ENCODE measurements around the gene FADS3.
A peak's percentile ranks its signal among the peaks of the same experiment; 100 is the strongest.

The FADS3 gene

DNA sequence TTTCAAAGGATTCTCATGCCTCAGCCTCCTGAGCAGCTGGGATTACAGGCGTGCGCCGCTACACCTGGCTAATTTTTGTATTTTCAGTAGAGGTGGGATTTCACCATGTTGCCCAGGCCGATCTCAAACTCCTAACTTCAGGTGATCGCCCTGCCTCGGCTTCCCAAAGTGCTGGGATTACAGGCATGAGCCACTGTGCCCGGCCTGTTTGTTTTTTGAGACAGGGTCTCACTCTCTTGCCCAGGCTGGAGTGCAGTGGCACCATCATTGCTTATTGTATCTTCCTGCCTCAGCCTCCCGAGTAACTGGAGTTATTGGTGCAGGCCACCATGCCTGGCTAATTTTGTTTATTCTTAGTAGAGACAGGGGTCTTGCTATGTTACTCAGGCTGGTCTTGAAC is 55.2 kb downstream of the FADS3 start:
- no peak overlapping the region for H3K27ac ChIP-seq
- TF ChIP-seq, protein P1, sequence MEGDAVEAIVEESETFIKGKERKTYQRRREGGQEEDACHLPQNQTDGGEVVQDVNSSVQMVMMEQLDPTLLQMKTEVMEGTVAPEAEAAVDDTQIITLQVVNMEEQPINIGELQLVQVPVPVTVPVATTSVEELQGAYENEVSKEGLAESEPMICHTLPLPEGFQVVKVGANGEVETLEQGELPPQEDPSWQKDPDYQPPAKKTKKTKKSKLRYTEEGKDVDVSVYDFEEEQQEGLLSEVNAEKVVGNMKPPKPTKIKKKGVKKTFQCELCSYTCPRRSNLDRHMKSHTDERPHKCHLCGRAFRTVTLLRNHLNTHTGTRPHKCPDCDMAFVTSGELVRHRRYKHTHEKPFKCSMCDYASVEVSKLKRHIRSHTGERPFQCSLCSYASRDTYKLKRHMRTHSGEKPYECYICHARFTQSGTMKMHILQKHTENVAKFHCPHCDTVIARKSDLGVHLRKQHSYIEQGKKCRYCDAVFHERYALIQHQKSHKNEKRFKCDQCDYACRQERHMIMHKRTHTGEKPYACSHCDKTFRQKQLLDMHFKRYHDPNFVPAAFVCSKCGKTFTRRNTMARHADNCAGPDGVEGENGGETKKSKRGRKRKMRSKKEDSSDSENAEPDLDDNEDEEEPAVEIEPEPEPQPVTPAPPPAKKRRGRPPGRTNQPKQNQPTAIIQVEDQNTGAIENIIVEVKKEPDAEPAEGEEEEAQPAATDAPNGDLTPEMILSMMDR (conservative IDR thresholded peaks at IDR 0.05): no peak

DNA sequence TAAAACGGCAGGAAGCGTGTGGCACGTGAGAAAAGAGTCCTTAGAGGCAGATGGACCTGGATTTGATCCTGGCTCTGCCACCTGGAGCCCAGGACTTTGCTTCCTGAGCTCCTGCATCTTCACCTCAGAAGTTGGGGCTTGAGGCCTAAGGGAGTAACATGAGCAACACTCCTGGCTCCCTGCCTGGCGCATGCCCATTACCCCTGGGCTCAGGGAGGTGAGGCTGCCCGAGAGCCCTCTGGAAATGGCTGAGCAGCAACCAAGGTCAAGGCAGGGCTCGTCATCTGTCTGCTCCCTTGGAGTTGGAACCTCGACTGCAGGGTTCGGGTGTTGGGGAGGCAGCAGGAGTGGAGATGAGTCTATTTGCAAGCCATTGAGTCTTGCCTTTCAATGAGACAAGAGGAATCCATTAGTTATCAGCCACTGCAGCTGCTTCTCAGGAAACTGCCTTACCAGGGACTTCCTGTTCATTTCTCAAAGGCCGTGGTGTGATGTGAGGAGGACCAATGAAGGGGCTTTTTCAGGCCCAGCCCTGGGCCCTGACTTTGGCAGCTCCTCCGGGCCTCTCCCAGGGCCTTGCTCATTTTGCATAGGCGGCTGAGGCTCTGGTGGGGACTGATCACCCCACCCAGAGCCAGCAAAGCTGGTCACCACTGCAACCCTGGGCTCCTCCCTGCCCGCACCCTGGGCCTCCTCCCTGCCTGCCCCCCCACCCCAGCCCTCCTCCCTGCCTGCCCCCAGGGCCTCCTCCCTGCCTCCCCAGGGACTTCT is 56.9 kb downstream of the FADS3 start:
- TF ChIP-seq, protein P1 (conservative IDR thresholded peaks at IDR 0.05): no peak
- H3K27ac ChIP-seq: peak overlapping the region; percentile 74

DNA sequence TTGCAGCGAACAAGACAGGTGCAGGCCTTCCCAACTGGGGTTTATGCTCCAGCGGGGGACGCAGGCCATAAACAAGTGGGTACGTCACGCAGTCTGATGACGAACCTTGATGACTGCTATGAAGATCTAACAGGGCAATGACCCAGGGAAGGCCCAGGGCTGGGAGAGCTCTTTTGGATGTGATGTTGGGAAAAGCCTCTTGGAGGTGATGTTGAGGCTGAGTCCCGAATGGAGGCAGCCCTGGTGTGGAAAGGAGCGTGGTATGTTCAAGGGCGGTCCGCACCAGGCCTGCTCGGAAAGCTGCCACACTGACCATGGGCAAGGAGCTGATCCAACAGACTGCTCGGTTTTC is 57.4 kb downstream of the FADS3 start:
- H3K27ac ChIP-seq: peak overlapping the region; percentile 74
- TF ChIP-seq, protein P1 (conservative IDR thresholded peaks at IDR 0.05): no peak

DNA sequence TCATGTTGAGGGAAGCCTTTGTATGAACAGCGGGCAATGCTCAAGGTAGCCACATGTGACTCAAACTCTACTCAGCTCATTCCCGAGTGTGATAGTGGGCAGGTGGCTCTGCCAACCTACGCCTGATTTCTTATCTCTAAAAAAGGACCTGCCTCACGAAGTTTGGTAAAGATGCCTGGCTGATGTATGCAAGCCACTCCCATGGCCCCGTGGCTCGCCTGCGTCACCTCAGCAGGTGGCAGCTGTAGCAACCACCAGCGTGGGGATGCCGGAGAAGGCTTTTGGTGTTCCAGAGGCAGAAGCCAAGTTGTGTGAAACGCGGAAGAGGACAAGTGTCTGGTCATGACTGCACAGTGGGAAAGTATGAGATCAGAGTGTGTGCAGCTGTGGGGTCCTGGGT is 57.9 kb downstream of the FADS3 start:
- TF ChIP-seq, protein P1 (conservative IDR thresholded peaks at IDR 0.05): no peak
- H3K27ac ChIP-seq: peak overlapping the region; percentile 74

DNA sequence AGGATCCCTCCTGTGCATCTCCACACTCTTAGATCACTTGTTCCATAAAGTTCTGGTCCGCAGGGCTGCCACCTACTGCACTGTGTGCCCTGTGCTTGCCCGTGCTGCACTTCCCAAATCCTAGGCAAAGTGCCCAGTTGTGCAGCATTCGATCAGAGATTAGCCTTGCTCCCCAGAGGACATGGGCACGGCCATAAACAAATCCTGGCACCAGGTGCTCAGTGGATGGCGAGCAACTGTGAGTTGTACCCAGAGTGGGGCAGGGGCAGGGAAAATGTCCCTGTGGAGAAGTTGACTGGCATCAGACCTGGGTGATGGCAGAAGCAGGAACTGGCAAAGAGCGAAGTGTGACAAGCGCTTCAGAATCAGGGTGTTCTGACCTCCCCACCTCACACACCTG is 58.6 kb downstream of the FADS3 start:
- TF ChIP-seq, protein P1 (conservative IDR thresholded peaks at IDR 0.05): no peak; the same call in 1 of the 2 replicates
- peak overlapping the region; percentile 74 for H3K27ac ChIP-seq

DNA sequence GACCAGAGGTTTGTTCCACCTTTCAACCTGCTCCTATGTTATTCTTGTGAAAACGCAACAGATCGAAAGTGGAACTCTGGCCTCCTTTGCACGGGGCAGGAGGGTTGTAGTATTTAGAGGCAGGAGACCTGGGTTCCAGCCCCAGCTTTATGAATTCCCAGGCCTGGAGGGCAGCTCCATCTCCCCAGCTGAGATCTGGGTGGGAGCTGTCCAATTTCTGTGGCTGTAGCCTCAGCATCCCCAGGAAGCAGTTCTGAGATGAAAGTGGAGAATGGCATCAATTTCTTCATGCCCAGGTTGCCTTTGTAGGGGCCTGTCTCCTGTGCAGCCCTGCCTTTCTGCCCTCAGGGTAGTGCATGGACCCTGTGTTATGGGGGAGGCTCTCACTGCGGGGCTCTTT is 59.1 kb downstream of the FADS3 start:
- TF ChIP-seq, protein P1 (conservative IDR thresholded peaks at IDR 0.05): no peak
- peak overlapping the region; percentile 74 for H3K27ac ChIP-seq

DNA sequence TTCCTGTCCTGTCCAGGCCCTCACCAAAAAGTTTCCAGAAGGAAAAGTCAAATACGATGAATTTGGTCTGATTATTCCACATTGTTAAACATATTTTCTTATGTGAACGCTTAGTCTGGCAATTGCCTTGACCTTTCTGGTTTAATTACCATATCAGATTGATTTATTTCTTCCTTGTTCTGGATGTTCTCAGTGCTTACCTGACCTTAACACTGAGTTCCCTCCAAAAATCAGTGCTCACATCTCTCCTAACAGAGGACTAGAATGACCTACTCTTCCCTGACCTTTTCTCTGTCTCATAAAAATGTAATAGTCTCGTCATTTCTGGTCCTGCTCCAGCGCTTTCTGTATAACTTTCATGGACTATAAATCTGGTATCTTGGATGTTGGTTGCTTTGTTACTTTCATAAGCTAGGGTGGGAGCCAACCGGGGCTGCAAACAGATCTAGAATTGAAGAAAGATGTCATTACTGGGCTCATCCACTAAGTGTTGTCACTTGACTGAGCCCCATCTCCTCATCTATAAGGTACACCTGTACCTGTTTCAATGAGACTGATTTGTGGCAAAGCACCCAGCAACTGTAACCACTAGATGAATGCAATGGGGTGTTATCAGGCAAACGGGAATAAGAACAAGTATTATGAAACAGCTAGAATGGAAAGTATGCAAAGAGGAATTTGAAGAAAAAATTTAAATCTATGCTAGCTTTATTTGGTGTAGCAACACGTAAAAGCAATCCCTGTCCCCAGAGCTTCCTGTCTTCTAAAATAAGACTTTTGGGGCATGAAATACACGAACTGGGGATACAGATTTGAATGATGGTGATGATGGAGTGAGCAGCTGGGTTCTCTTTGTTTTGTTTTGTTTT is 60.9 kb downstream of the FADS3 start:
- TF ChIP-seq, protein P1 (conservative IDR thresholded peaks at IDR 0.05): no peak
- H3K27ac ChIP-seq: peak overlapping the region; percentile 69
